ENCODE results near the gene HMG20B.

The HMG20B gene

GRCh38 chr19:3585301-3586126, 12.8 kb downstream of the HMG20B start, which contains the start of gene GIPC3:
Gene GIPC3 (plus strand): TSS chr19:3585478. CDS start chr19:3585598, 120 bp downstream.
- no peak for DNase-seq

- DNase-seq: no peak
Observed at GRCh38 chr19:3586127-3586626, 13.4 kb downstream of the HMG20B start.

DNA sequence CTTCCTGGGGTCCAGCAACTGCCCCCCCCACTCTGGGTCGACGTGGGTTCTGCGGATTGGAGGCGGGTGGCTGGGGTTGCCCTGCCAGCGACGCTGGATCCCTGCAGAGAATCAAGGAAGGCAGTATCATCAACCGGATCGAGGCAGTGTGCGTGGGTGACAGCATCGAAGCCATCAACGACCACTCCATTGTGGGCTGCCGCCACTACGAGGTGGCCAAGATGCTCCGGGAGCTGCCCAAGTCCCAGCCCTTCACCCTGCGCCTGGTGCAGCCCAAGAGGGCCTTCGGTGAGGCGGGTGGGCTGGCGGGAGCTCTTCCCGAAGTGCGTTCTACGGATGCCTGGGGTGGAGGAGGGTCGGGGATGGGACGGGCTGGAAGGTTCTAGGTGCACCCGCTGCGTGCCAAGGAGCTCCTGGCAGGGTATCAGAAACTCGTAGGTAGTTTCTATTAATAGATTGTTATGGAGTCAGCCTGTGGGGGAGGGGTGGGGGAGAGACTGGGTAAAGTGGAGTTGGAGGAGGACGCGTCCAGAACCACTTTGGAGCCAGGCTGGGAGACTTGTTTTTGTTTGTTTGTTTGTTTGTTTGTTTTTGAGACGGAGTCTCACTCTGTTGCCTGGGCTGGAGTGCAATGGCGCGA, 14.1 kb downstream of the HMG20B start:
- DNase-seq: no peak

GRCh38 chr19:3589439-3589838, 16.7 kb downstream of the HMG20B start:
- no peak for DNase-seq

DNA sequence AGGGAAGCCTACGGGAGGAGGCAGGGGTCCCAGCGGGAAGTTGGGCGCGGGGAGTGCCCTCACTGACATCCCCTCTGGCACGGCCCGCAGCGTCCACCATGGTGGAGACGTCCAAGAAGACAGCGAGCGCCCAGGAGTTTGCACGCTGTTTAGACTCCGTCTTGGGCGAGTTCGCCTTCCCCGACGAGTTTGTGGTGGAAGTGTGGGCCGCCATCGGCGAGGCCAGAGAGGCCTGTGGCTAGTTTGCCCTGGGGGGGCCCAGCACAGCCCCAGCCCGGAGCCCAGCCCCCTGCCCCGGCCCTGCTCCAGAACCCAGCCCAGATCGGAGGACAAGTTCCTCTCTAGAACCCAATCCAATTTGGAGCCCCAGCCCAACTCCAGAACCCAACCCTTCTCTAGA, 17.2 kb downstream of the HMG20B start:
- DNase-seq: no peak

- DNase-seq: no peak
Observed at GRCh38 chr19:3590991-3591659, 18.4 kb downstream of the HMG20B start.

GRCh38 chr19:3591876-3592613, 19.3 kb downstream of the HMG20B start:
- DNase-seq: no peak

- no peak for DNase-seq
Observed at GRCh38 chr19:3593156-3593555, 20.4 kb downstream of the HMG20B start.

DNA sequence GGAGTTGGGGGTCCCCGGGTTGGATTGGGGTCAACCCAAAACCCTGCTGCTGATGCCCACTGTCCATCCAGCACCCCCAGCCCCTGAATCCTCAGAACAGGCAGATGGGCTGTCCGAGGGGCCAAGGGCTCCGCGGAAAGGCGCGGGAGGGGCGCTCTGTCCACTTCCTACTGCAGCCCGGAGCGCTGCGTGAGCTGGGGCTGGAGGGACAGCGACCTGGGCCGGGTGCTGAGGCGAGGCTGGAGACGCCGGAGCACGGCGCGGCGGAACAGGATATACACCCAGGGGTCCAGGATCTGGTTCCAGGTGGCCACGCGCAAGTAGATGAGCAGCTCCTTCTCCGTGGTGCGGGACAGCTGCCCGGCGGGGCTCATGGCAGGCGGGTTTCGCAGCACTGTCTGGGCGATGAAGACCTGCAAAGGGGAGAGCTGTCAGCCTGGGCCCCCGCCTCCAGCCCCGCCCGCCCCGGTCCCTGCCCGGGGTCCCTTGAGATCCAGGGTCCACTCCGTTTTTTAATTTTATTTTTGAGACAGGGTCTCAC, 22.8 kb downstream of the HMG20B start:
- no peak for DNase-seq

DNA sequence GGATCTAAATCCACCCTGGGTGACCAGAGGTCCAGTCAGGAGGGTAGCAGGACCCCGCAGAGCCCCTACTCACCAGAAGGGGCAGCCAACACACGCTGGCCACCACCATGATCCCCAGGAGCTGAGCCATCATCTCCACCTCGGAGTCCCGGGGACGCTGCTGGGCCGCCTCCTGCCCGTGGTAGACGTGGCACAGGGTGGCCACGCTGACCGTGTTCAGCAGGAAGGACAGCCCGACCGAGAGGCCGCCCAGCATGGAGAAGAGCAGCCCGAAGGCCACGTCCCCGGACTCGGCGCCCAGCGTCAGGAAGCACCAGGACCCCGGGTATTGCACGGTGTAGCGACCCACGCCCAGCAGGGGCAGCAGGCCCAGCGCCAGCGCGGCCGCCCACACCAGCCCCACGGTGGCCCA, 27.0 kb downstream of the HMG20B start:
- no peak for DNase-seq

GRCh38 chr19:3601021-3601420, 28.3 kb downstream of the HMG20B start:
- DNase-seq: no peak

DNA sequence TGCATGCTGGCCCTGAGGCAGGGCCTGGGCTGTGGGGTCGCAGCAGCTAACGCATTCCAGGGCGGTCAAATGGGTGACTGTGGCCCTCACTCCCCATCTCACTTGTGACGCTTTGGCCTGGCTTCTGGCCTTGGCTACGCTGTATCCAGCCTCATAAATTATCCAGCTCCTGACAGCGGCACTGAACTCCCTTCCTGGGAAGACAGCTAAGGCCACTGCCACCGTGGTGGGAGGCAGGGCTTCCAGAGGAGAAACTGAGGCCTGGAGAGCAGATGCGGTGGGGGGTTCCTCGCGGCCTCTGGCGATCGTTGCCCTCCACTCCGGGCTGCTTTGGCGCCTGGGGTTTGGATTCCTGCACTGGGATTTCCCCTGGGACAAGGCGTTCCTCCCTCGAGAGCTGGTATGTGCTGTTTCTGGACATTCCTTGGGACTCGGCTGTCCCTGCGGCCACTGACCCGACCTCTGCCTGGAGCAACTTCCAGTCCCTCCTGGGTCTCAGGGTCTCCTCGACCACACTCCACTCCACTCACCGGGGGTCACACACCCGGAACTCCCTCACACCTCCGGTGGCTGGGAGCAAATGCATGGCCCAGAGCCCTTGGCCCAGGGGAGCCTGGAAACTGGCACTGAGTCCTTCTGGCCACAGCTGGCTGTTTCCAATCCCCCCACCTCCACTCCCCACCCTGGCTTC, 30.5 kb downstream of the HMG20B start:
- no peak for DNase-seq

DNA sequence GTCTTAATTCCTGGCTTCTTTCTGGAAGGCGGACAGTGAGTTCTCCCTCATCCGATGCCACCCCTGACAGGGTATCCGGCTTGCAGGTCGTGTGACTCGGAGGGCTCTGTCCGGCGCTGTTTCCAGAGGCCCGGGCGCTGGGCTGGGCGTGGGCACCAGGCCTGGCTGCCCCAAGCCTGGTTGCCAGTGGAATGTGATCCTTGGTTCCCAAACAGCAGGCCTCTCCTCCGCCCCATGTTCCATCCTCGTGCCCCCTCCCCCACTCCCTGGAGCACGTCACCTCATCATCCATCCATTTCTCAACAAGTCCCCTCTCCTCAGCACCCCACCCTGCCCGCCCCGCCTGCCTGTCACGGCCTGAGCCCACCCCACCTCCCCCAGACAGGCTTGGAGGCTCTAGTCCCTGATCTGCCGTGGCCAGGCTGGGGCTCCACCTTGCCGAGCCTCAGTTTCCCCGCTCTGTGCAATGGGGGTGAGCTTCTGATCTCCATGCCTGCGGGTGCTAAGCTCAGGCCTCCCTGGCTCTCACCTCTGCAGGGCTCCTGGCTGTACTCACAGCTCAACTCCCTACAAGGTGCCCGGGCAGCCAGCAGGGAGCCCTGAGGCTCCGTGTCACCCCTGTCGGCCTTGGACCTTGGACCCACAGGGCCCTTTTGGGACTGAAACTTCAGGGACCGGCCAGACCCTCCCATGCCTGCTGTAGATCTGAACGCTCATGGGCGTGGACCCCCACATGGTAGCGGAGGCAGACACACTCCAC, 31.7 kb downstream of the HMG20B start:
- no peak for DNase-seq

DNA sequence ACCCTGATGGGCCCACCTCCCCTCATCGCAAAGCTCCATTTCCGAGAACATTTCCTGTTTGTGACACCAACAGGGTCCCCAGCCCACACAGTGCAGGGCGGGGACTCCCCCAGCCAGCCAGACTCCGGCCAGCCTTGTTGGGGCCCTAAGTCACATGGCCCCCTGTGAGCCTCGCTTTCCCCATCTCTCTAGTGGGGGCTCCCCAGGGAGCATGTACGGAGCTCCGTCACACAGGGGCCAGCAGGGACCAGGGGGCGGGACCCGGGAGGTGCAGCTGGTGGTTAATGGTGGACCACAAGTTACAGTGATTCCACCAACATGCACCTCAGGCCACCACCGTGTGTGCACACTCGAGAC, 32.2 kb downstream of the HMG20B start:
- no peak for DNase-seq

- DNase-seq: no peak
Observed at GRCh38 chr19:3605361-3605760, 32.6 kb downstream of the HMG20B start.

DNA sequence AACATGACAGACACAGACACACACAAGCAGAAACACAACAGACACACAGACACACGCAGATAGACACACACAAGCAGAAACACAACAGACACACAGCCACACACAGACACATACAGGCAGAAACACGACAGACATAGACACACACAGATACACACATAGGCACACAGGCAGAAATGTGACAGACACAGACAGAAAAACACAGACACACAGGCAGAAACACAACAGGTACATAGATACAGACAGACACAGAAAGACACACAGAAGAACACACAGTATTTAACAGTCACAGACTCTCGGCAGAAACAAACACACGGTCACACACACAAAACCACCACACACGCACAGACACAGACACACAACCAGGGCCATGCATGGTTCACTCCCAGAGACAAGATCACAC, 33.0 kb downstream of the HMG20B start:
- DNase-seq: no peak

- DNase-seq: no peak
Observed at GRCh38 chr19:3606174-3606689, 33.5 kb downstream of the HMG20B start.

- DNase-seq: peak; percentile 22
Observed at GRCh38 chr19:3606690-3607289, 34.0 kb downstream of the HMG20B start, which contains the start of gene TBXA2R. Gene TBXA2R (minus strand): TSS chr19:3606875. CDS start chr19:3600634, 6,241 bp downstream.

- no peak for DNase-seq
Observed at GRCh38 chr19:3607303-3608078, 34.7 kb downstream of the HMG20B start.
